GM23248 (cell line): Measurements from ENCODE around the gene PTPRD. TPM values are rescaled to one million over a fixed set of nuclear protein-coding genes. Genes with fewer than 3 reads are reported as not detected.

ENCODE experiments used
- DNase-seq: peaks from one replicate; pipeline ENCODE4 v3.0.0-alpha.2; 2015
- H2AFZ ChIP-seq: fragments of 200-600 bp; sonication (generic); 2 replicates; pipeline ENCODE4 v1.6.1; 2016; ENCODE audit warnings: antibody characterized with exemption
- H3F3A ChIP-seq: fragments of 200-600 bp; sonication (generic); 2 replicates; pipeline ENCODE4 v1.6.1; 2016; ENCODE audit warnings: mild to moderate bottlenecking, antibody characterized with exemption, mixed run types; ENCODE audit not compliant: insufficient read depth
- H3K27ac ChIP-seq: fragments of 200-600 bp; sonication (generic); 2 replicates; pipeline ENCODE4 v1.5.1; 2016; ENCODE audit warnings: mild to moderate bottlenecking
- H3K27me3 ChIP-seq: fragments of 200-600 bp; sonication (generic); replicated peaks from 2 replicates; pipeline ENCODE4 v1.6.1; 2016; ENCODE audit warnings: mild to moderate bottlenecking; ENCODE audit not compliant: insufficient read depth
- H3K36me3 ChIP-seq: fragments of 200-600 bp; sonication (generic); 2 replicates; pipeline ENCODE4 v1.6.1; 2016; ENCODE audit warnings: low read depth, mild to moderate bottlenecking
- H3K4me1 ChIP-seq: fragments of 200-600 bp; sonication (generic); 2 replicates; pipeline ENCODE4 v1.6.1; 2016; ENCODE audit warnings: mild to moderate bottlenecking; ENCODE audit not compliant: insufficient read depth
- H3K4me2 ChIP-seq: fragments of 200-600 bp; sonication (generic); one replicate; pipeline ENCODE4 v1.6.1; 2016; ENCODE audit warnings: mild to moderate bottlenecking; ENCODE audit not compliant: unreplicated experiment
- H3K4me3 ChIP-seq: fragments of 200-600 bp; sonication (generic); 2 replicates; pipeline ENCODE4 v1.5.1; 2016; ENCODE audit warnings: mild to moderate bottlenecking
- H3K79me2 ChIP-seq: fragments of 200-600 bp; sonication (generic); 2 replicates; pipeline ENCODE4 v1.6.1; 2016; ENCODE audit warnings: mild to moderate bottlenecking; ENCODE audit not compliant: insufficient read depth
- H3K9ac ChIP-seq: fragments of 200-600 bp; sonication (generic); 2 replicates; pipeline ENCODE4 v1.6.1; 2016; ENCODE audit warnings: mild to moderate bottlenecking
- H3K9me2 ChIP-seq: fragments of 200-600 bp; sonication (generic); 2 replicates; pipeline ENCODE4 v1.6.1; 2016; ENCODE audit warnings: mixed run types, mild to moderate bottlenecking, moderate library complexity; ENCODE audit not compliant: insufficient read depth
- H3K9me3 ChIP-seq: fragments of 200-600 bp; sonication (generic); one replicate; pipeline ENCODE4 v1.6.1; 2017; ENCODE audit warnings: low read depth
- H4K20me1 ChIP-seq: fragments of 200-600 bp; sonication (generic); 2 replicates; pipeline ENCODE4 v1.6.0; 2016; ENCODE audit not compliant: insufficient read depth
- EZH2 ChIP-seq: fragments of 200-600 bp; sonication (generic); IDR thresholded peaks from 2 replicates; pipeline ENCODE4 v1.6.1; 2018; ENCODE audit warnings: antibody characterized with exemption, mild to moderate bottlenecking; ENCODE audit not compliant: insufficient read depth, poor library complexity, severe bottlenecking
- EZH2phosphoT487 ChIP-seq: fragments of 200-600 bp; sonication (generic); IDR thresholded peaks from 2 replicates; pipeline ENCODE4 v1.6.1; 2018; ENCODE audit warnings: antibody characterized with exemption, moderate library complexity, mild to moderate bottlenecking, low read depth; ENCODE audit not compliant: insufficient read depth
- WGBS, 2 experiments: methylation state at CpG; one replicate each; pipeline ENCODE4 v1.1.6; 2015 to 2017; ENCODE audit warnings: low lambda C conversion rate in 2 of 2, low coverage in 1 of 2; ENCODE audit errors: missing lambda C conversion rate in 2 of 2; 5-methylcytosine and 5-hydroxymethylcytosine counted together
- in situ Hi-C: fragments of 300-500 bp; cut with MboI; formaldehyde crosslinking; loops from 2 replicates; pipeline ENCODE4 v1.15.0; 2020
- polyA plus RNA-seq: library from polyadenylated mRNA; unstranded; fragments of >200 nt; fragmentation: Nextera tagmentation; extraction: Ambion mirVana; gene quantifications from 2 replicates; pipeline ENCODE4 v1.2.1, GENCODE V29; 2016
- total RNA-seq: library from RNA; depleted of rRNA; stranded (reverse); fragments of >200 nt; shearing (Covaris generic); gene quantifications from 2 replicates; pipeline ENCODE4 v1.2.3, GENCODE V29; 2014

The PTPRD gene
- total and polyA plus RNA-seq, 2 experiments from 2014 or later = 0.05 TPM; not detected in 1

DNA sequence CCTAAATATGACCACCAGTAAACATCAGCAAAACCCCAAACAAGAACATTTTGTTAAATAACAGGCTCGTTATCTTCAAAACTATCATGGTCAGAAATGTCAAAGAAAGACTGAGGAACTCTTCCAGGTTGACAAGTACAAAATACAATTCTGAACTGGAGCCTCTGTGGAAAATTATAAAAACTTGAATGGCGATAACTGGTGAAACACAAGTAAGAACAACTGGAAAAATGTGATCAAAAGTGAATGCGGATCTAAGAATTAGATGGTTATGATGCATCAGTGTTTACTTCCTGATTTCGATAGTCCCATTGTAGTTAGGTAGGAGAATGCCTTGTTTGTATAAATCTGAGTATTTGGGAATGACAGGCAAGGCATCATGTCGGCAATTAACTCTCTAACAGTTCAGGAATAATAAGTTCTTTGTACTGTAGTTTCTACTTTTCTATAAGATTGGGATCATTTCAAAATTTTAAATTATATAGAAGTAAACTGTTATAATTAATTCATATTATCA lies 2073.1 kb downstream of the PTPRD start:
- Histone ChIP-seq H3F3A (no peaks in the 10 kb centered on the region), H4K20me1 (no peaks in the 10 kb centered on the region), H3K9me2 (no peaks in the 10 kb centered on the region), H3K36me3 (no peaks in the 10 kb centered on the region), H3K27me3 (no peaks in the 10 kb centered on the region), H3K4me2 (no peak overlapping the region), H3K4me3 (no peak overlapping the region), H3K9me3 (no peaks in the 10 kb centered on the region), H3K9ac (no peak overlapping the region), H3K27ac (no peak overlapping the region), H2AFZ (no peak overlapping the region), H3K79me2 (no peaks in the 10 kb centered on the region), H3K4me1 (no peaks in the 10 kb centered on the region)
- in situ Hi-C loops = no loop called here
- 21 to 27% methylated on average over 5 of the region's 5 CpGs for WGBS, 2 experiments
- TF ChIP-seq EZH2 (no peak), EZH2phosphoT487 (no peak)
- no peak for DNase-seq

DNA sequence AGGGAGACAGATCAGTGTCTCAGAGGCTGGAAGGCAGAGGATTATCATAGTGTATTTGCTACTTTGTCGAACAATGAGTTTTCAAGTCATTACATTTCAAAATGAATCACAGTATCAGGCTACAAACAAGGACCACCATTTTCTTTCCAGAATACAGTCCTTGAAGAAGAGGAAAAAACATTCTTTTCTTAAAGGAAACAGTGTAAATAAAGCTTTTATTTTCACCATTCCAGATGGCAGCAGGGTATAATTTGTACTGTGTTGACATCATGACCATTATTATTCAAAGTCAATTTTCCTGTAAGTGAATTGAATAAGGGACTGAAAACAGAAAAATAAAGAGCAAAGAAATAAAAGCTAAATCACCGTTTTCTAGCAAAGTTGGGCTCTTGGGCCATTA lies 2076.0 kb downstream of the PTPRD start:
- no peak overlapping the region for H3K4me2 ChIP-seq
- H3K27ac ChIP-seq = no peak overlapping the region
- no peaks in the 10 kb centered on the region for H4K20me1 ChIP-seq
- no peaks in the 10 kb centered on the region for H3K4me1 ChIP-seq
- no peak overlapping the region for H3K4me3 ChIP-seq
- no peaks in the 10 kb centered on the region for H3K9me2 ChIP-seq
- H3K9me3 ChIP-seq = no peaks in the 10 kb centered on the region
- H3F3A ChIP-seq = no peaks in the 10 kb centered on the region
- TF ChIP-seq EZH2 (no peak), EZH2phosphoT487 (no peak)
- in situ Hi-C loops = no loop called here
- H3K27me3 ChIP-seq = no peaks in the 10 kb centered on the region
- H3K9ac ChIP-seq = no peak overlapping the region
- no peak overlapping the region for H2AFZ ChIP-seq
- no peak for DNase-seq
- no peaks in the 10 kb centered on the region for H3K36me3 ChIP-seq
- WGBS, 2 experiments = 23 to 25% methylated on average over 2 of the region's 2 CpGs
- H3K79me2 ChIP-seq = no peaks in the 10 kb centered on the region

- H2AFZ ChIP-seq = no peak overlapping the region
- TF ChIP-seq EZH2 (no peak), EZH2phosphoT487 (no peak)
- H4K20me1 ChIP-seq = no peaks in the 10 kb centered on the region
- H3K27ac ChIP-seq = no peak overlapping the region
- no peaks in the 10 kb centered on the region for H3K9me3 ChIP-seq
- H3K4me1 ChIP-seq = no peaks in the 10 kb centered on the region
- H3K4me2 ChIP-seq = no peak overlapping the region
- in situ Hi-C loops = no loop called here
- no peaks in the 10 kb centered on the region for H3K36me3 ChIP-seq
- no peaks in the 10 kb centered on the region for H3K27me3 ChIP-seq
- H3K4me3 ChIP-seq = no peak overlapping the region
- DNase-seq = no peak
- 39 to 49% methylated on average over 1 of the region's 1 CpG for WGBS, 2 experiments
- no peaks in the 10 kb centered on the region for H3K9me2 ChIP-seq
- H3K79me2 ChIP-seq = no peaks in the 10 kb centered on the region
- H3K9ac ChIP-seq = no peak overlapping the region
- H3F3A ChIP-seq = no peaks in the 10 kb centered on the region
Observed at GRCh38 chr9:8534828-8535227, 2078.0 kb downstream of the PTPRD start.

DNA sequence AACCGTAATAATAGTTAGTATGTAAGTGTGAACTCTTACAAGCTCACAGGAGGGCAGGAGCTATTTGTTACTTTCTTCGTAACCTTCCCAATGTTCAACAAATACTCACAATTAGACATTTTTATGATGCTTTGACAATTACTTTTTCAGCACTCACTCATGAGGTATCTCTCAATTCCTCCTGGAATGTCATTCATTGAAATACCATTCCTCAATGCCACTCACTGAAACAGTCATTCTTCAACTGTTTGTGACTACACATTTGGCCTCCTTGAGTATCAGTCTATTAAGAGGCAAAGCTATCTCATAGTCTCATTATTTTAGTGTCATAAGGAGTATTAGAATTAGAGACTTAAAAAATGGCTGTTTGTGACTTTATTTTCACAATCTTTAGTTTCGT lies 2079.1 kb downstream of the PTPRD start:
- no peak overlapping the region for H3K4me2 ChIP-seq
- H3K36me3 ChIP-seq = no peaks in the 10 kb centered on the region
- WGBS, 2 experiments = 21 to 22% methylated on average over 3 of the region's 3 CpGs
- no peaks in the 10 kb centered on the region for H3K9me2 ChIP-seq
- H3K27me3 ChIP-seq = no peaks in the 10 kb centered on the region
- H3K9me3 ChIP-seq = no peaks in the 10 kb centered on the region
- no peaks in the 10 kb centered on the region for H3K4me1 ChIP-seq
- no peaks in the 10 kb centered on the region for H4K20me1 ChIP-seq
- no peak overlapping the region for H2AFZ ChIP-seq
- TF ChIP-seq EZH2 (no peak), EZH2phosphoT487 (no peak)
- no peaks in the 10 kb centered on the region for H3K79me2 ChIP-seq
- in situ Hi-C loops = no loop called here
- no peak overlapping the region for H3K4me3 ChIP-seq
- no peak overlapping the region for H3K27ac ChIP-seq
- H3F3A ChIP-seq = no peaks in the 10 kb centered on the region
- no peak for DNase-seq
- no peak overlapping the region for H3K9ac ChIP-seq
